ENCODE measurements around the gene SESN1.

Gene SESN1

DNA sequence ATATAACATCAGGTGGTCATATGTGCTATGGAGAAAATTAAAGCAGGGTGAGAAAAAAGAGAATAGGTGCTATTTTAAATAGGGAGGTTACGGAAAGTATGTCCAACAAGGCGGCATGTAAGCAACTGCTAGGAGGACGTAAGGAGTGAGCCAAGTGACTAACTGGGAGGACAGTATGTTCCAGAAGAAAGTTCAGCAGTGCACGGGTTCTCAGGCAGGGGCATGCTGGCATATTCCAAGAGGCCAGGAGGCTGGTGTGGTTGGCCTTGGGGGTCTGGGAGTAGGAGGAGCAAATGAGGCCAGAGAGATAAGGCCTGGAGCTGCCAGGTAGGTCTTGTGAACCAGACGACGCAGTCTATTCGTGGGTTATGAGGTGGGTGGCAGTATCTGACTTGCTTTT lies 134.0 kb downstream of the SESN1 start:
- no peaks in the 10 kb centered on the region for H3K9me3 ChIP-seq
- H3K4me3 ChIP-seq = no peak overlapping the region
- no peaks in the 10 kb centered on the region for H3K27me3 ChIP-seq
- no peaks in the 10 kb centered on the region for H4K20me1 ChIP-seq
- no peaks in the 10 kb centered on the region for H3K36me3 ChIP-seq
- no peak overlapping the region for H3K9ac ChIP-seq
- H3K4me2 ChIP-seq = no peak overlapping the region
- peaks cover 26% of the 10 kb centered on the region for H3K4me1 ChIP-seq
- H3K27ac ChIP-seq = no peak overlapping the region
- TF ChIP-seq Cebpa-rat (IDR thresholded peaks at IDR 0.05) = no peak

DNA sequence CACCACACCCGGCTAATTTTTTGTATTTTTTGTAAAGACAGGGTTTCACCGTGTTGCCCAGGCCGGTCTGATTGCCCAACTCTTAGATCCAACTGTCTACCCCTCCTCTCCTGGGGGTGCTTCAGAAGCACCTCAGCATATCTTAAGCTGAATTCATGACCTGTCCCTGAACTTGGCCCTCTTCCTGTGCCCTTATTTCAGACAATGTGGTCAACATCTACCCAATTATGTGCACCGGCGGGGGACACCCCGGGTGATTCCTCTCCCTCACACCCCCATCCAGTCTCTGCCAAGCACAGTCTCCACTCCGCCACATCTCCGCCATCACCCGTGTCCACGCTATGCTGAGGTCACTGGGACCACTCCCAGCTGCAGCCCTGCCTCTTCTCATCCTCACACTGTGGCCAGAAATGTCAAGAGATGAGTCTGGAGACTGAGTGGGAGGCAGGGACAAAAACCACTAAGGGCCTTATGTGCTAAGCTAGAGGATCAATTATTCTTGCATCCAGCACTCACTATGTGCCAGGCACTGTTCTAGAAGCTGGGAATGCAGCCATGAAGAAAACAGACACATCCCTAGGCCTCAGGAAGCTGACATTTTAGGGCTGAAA lies 134.6 kb downstream of the SESN1 start:
- Histone ChIP-seq H3K9ac (no peak overlapping the region), H3K4me1 (peaks cover 26% of the 10 kb centered on the region), H3K4me2 (peak overlapping the region; percentile 64), H3K9me3 (no peaks in the 10 kb centered on the region), H3K27ac (no peak overlapping the region), H3K27me3 (no peaks in the 10 kb centered on the region), H4K20me1 (no peaks in the 10 kb centered on the region), H3K4me3 (no peak overlapping the region), H3K36me3 (no peaks in the 10 kb centered on the region)
- TF ChIP-seq Cebpa-rat (IDR thresholded peaks at IDR 0.05) = no peak

DNA sequence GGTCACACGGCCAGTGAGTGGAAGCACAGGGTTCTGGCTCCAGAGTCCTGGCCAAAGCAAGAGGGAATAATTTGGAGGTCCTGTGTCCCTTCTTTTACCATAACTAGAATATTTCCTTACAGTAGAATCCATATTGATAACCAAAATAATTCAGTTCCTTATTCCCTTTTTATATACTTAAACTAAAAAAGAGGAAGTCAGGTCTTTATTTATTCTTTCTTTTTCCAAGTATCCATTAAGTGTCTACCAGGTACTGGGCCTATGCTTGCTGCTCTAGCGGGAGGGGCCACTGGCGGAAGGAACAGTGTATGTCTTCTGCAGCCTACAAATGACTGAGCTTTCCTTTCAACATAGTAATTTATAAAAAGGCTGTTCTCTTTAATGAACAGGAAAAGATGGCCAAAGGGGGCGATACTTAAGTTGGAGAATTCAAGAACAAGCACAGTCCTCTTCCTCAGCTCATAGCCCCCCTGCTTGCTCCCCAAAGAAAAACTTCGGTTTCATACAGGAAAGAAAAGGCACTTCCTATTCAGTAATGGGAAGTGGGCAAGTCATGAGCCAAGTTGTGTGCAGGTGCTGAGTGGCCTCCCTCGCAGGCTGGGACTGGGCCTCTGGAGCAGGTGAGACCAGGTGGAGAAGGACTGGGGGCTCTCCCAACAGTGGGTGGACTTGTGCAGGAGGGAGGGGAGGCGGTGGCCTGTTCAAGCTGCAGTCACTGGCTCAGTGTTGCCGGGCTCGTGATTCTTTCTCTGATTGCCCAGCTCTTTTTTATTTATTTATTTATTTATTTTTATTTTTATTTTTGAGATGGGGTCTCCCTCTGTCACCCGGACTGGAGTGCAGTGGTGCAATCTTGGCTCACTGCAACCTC lies 135.5 kb downstream of the SESN1 start:
- Histone ChIP-seq H3K4me3 (0 out of 2 replicates have a peak overlapping the region, but pooled peaks have one; percentile 13), H3K36me3 (no peaks in the 10 kb centered on the region), H3K4me1 (peaks cover 26% of the 10 kb centered on the region), H4K20me1 (no peaks in the 10 kb centered on the region), H3K9ac (no peak overlapping the region), H3K4me2 (peak overlapping the region; percentile 64), H3K27ac (peak overlapping the region; percentile 51), H3K27me3 (no peaks in the 10 kb centered on the region), H3K9me3 (no peaks in the 10 kb centered on the region)
- TF ChIP-seq Cebpa-rat (IDR thresholded peaks at IDR 0.05) = no peak

- no peaks in the 10 kb centered on the region for H4K20me1 ChIP-seq
- H3K4me2 ChIP-seq = no peak overlapping the region
- H3K4me1 ChIP-seq = peaks cover 21% of the 10 kb centered on the region
- H3K27ac ChIP-seq = no peak overlapping the region
- H3K4me3 ChIP-seq = no peak overlapping the region
- TF ChIP-seq Cebpa-rat (IDR thresholded peaks at IDR 0.05) = no peak
- H3K36me3 ChIP-seq = no peaks in the 10 kb centered on the region
- no peaks in the 10 kb centered on the region for H3K9me3 ChIP-seq
- no peaks in the 10 kb centered on the region for H3K27me3 ChIP-seq
- H3K9ac ChIP-seq = no peak overlapping the region
These were observed 137.4 kb downstream of the SESN1 start for GRCh38 chr6:108957221-108957620.

DNA sequence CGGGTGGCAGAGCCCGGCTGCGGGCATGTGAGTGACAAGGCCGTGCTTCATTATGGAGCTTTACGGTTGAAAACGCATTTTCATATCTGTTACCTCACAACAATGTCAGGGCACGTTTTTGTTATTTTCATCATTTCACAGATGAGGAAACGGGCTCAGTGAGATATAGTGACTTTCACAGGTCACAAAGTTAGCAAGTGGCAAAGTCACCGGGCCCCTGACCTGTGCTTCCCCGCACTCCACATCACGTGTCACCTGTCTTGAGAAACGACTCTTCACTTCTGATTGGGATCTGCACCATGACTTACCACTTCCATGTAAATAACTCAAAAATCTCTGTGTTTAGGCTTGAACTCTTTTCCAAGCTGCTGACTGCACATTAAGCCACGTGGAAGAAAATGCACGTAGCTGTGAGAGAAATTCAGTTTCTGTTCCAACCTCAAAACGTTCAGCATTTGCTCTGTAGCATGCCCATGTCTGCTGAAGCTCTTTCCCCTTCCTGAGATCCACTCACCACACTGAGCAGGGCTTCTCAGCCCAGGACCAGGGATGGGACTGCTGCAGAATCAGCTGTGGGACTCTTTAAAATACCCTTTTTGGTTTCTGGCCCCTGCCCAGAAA lies 139.2 kb downstream of the SESN1 start:
- Histone ChIP-seq H3K9me3 (no peaks in the 10 kb centered on the region), H3K36me3 (no peaks in the 10 kb centered on the region), H4K20me1 (no peaks in the 10 kb centered on the region), H3K4me3 (no peak overlapping the region), H3K27ac (no peak overlapping the region), H3K4me1 (peaks cover 21% of the 10 kb centered on the region), H3K9ac (no peak overlapping the region), H3K4me2 (no peak overlapping the region), H3K27me3 (no peaks in the 10 kb centered on the region)
- no peak for TF ChIP-seq Cebpa-rat (IDR thresholded peaks at IDR 0.05)

DNA sequence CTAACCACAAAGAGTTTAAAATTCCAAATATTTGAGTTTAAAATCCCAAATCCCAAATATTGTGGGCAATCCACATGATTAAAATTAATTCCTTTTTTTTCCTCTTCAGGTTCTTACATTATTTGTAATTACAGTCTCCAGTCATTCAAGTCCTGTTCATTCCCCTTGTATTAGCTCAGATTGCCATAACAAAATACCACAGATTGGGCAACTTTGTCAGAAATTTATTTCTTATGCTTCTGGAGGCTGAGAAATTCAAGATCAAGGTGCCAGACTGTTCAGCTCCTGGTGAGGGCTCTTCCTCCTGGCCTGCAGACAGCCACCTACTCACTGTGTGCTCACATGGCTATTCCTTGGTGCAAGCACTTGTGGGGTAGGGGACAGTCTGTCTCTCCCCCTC lies 141.0 kb downstream of the SESN1 start:
- Histone ChIP-seq H3K36me3 (no peaks in the 10 kb centered on the region), H3K27ac (no peak overlapping the region), H3K4me2 (no peak overlapping the region), H3K27me3 (no peaks in the 10 kb centered on the region), H3K4me3 (no peak overlapping the region), H3K9ac (no peak overlapping the region), H3K4me1 (peaks cover 16% of the 10 kb centered on the region), H3K9me3 (no peaks in the 10 kb centered on the region), H4K20me1 (no peaks in the 10 kb centered on the region)
- no peak for TF ChIP-seq Cebpa-rat (IDR thresholded peaks at IDR 0.05)

- Histone ChIP-seq H4K20me1 (no peaks in the 10 kb centered on the region), H3K9me3 (no peaks in the 10 kb centered on the region), H3K4me1 (peaks cover 19% of the 10 kb centered on the region), H3K4me2 (no peak overlapping the region), H3K36me3 (no peaks in the 10 kb centered on the region), H3K4me3 (no peak overlapping the region), H3K9ac (no peak overlapping the region), H3K27me3 (no peaks in the 10 kb centered on the region), H3K27ac (no peak overlapping the region)
- no peak for TF ChIP-seq Cebpa-rat (IDR thresholded peaks at IDR 0.05)
These were observed 141.7 kb downstream of the SESN1 start for GRCh38 chr6:108952776-108953486.

GRCh38 chr6:108951351-108951953 lies 143.2 kb downstream of the SESN1 start:
- H4K20me1 ChIP-seq = no peaks in the 10 kb centered on the region

GRCh38 chr6:108948181-108948661 lies 146.4 kb downstream of the SESN1 start:
- no peaks in the 10 kb centered on the region for H3K9me3 ChIP-seq
- peaks cover 66% of the 10 kb centered on the region for H3K4me1 ChIP-seq
- peak overlapping the region; percentile 39 for H3K9ac ChIP-seq
- H3K27me3 ChIP-seq = no peaks in the 10 kb centered on the region
- no peaks in the 10 kb centered on the region for H3K36me3 ChIP-seq
- TF ChIP-seq Cebpa-rat (IDR thresholded peaks at IDR 0.05) = no peak
- H3K4me2 ChIP-seq = peak overlapping the region; percentile 81
- peak overlapping the region; percentile 73 for H3K27ac ChIP-seq
- no peaks in the 10 kb centered on the region for H4K20me1 ChIP-seq
- H3K4me3 ChIP-seq = peak overlapping the region; percentile 16; the same call in 1 of the 2 replicates

More at GRCh38 chr6:108951351-108951953, 143.2 kb downstream of the SESN1 start:
- Histone ChIP-seq H3K9me3 (no peaks in the 10 kb centered on the region), H3K27me3 (no peaks in the 10 kb centered on the region), H3K36me3 (no peaks in the 10 kb centered on the region), H3K4me2 (no peak overlapping the region), H3K9ac (no peak overlapping the region), H3K4me1 (peaks cover 34% of the 10 kb centered on the region), H3K4me3 (no peak overlapping the region), H3K27ac (no peak overlapping the region)
- TF ChIP-seq Cebpa-rat (IDR thresholded peaks at IDR 0.05) = no peak

All from BLaER1 (cell line).